ENCODE measurements around the gene MELTF.

The MELTF gene

DNA sequence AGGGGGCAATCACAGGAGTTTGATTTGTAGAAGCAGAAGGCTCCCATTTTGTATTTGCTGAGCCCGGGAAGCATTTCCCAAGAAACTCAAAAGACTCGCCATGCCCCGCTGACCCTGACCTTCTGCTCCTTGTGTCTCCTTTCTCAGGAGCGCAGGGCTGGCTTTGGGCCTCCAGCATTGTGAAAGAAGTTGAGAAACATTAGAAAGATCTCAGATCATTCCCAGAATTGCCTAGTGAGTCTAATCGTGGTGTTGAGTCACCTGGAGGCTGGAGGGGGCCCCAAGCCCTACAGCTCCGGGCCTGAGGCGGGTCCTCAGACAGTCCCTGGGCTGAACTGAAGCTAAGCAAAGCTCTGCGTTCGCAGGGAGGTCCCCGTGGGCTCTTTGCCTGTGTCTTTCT, 50.1 kb downstream of the MELTF start:
- Histone ChIP-seq H3K4me2 (ENCODE audit: low read depth, low read length, poor library complexity, severe bottlenecking) (no peak overlapping the region), H3K4me3 (ENCODE audit: low read length, poor library complexity, severe bottlenecking) (no peak overlapping the region), H3K9me3 (ENCODE audit: insufficient read depth, low read depth, low read length) (0 out of 2 replicates have a peak, but pooled peaks cover 7% of the 10 kb centered on the region), H3K79me2 (ENCODE audit: insufficient read depth, low read length) (no peaks in the 10 kb centered on the region), H3K9ac (ENCODE audit: low read depth, low read length, poor library complexity, severe bottlenecking) (no peak overlapping the region), H3K27me3 (ENCODE audit: insufficient read depth, low read length, poor library complexity, severe bottlenecking) (no peaks in the 10 kb centered on the region), H3K36me3 (ENCODE audit: insufficient read depth, low read length) (no peaks in the 10 kb centered on the region), H3K9me2 (replicated peaks; ENCODE audit: low read depth, low read length) (no peaks in the 10 kb centered on the region), H3K4me1 (ENCODE audit: insufficient read depth, low read length, poor library complexity, severe bottlenecking) (no peaks in the 10 kb centered on the region), H4K20me1 (ENCODE audit: insufficient read depth, low read length, poor library complexity, severe bottlenecking) (no peaks in the 10 kb centered on the region), H3F3A (ENCODE audit: low read depth) (no peaks in the 10 kb centered on the region), H2AFZ (ENCODE audit: low read length) (no peak overlapping the region)
- TF ChIP-seq EZH2phosphoT487 (IDR thresholded peaks at IDR 0.05; ENCODE audit: borderline replicate concordance): no peak
- TF ChIP-seq, protein P1, sequence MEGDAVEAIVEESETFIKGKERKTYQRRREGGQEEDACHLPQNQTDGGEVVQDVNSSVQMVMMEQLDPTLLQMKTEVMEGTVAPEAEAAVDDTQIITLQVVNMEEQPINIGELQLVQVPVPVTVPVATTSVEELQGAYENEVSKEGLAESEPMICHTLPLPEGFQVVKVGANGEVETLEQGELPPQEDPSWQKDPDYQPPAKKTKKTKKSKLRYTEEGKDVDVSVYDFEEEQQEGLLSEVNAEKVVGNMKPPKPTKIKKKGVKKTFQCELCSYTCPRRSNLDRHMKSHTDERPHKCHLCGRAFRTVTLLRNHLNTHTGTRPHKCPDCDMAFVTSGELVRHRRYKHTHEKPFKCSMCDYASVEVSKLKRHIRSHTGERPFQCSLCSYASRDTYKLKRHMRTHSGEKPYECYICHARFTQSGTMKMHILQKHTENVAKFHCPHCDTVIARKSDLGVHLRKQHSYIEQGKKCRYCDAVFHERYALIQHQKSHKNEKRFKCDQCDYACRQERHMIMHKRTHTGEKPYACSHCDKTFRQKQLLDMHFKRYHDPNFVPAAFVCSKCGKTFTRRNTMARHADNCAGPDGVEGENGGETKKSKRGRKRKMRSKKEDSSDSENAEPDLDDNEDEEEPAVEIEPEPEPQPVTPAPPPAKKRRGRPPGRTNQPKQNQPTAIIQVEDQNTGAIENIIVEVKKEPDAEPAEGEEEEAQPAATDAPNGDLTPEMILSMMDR (conservative IDR thresholded peaks at IDR 0.05; ENCODE audit: low read length): no peak

DNA sequence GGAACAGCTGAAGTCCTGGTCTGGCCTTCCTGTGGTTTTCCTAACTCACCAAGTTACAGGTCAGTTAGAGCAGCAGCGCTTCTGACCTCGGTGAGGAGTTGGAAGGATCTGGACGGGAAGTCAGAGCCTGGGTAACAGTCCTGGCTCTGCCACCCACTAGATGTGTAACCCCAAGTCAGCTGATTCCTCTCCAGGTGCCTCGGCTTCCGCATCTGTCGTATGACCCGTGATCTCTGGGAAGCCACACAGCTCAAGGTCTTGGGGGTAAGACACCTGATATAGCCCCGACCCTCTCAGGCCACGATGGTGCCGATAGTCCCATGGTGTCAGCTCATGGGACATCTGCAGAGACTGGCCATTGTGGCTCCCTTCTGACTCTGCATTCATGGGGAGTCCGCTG, 52.7 kb downstream of the MELTF start:
- H3K27me3 ChIP-seq (ENCODE audit: insufficient read depth, low read length, poor library complexity, severe bottlenecking): no peaks in the 10 kb centered on the region
- no peak overlapping the region for H3K4me3 ChIP-seq (ENCODE audit: low read length, poor library complexity, severe bottlenecking)
- H3K4me2 ChIP-seq (ENCODE audit: low read depth, low read length, poor library complexity, severe bottlenecking): no peak overlapping the region
- no peaks in the 10 kb centered on the region for H3K4me1 ChIP-seq (ENCODE audit: insufficient read depth, low read length, poor library complexity, severe bottlenecking)
- no peak overlapping the region for H3K9ac ChIP-seq (ENCODE audit: low read depth, low read length, poor library complexity, severe bottlenecking)
- H3K36me3 ChIP-seq (ENCODE audit: insufficient read depth, low read length): no peaks in the 10 kb centered on the region
- no peaks in the 10 kb centered on the region for H3F3A ChIP-seq (ENCODE audit: low read depth)
- H4K20me1 ChIP-seq (ENCODE audit: insufficient read depth, low read length, poor library complexity, severe bottlenecking): no peaks in the 10 kb centered on the region
- no peak overlapping the region for H2AFZ ChIP-seq (ENCODE audit: low read length)
- no peaks in the 10 kb centered on the region for H3K79me2 ChIP-seq (ENCODE audit: insufficient read depth, low read length)
- TF ChIP-seq, protein P1 (conservative IDR thresholded peaks at IDR 0.05; ENCODE audit: low read length): no peak
- TF ChIP-seq EZH2phosphoT487 (IDR thresholded peaks at IDR 0.05; ENCODE audit: borderline replicate concordance): no peak
- no peaks in the 10 kb centered on the region for H3K9me3 ChIP-seq (ENCODE audit: insufficient read depth, low read depth, low read length)
- no peaks in the 10 kb centered on the region for H3K9me2 ChIP-seq (replicated peaks; ENCODE audit: low read depth, low read length)

DNA sequence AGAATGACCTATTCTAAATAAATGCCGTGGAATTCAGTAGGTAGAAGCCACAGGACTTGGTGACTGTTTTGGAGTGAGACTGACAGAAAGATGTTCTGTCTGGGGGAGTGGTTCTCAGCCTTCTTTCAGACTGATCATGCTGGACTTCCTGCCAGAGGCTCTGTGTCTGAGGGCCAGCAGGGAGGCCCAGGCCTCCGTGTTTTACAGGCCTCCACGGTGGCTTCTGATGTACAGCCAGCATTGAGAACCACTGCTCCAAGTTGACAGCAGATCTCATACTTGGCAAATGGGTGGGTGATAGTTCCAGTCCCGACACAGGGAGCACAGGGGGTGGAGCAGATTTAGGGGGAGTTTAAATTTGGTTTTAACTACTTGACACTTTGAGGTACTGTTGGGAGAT, 54.3 kb downstream of the MELTF start:
- no peaks in the 10 kb centered on the region for H3K4me1 ChIP-seq (ENCODE audit: insufficient read depth, low read length, poor library complexity, severe bottlenecking)
- TF ChIP-seq, protein P1 (conservative IDR thresholded peaks at IDR 0.05; ENCODE audit: low read length): no peak
- no peak for TF ChIP-seq EZH2phosphoT487 (IDR thresholded peaks at IDR 0.05; ENCODE audit: borderline replicate concordance)
- no peaks in the 10 kb centered on the region for H3K79me2 ChIP-seq (ENCODE audit: insufficient read depth, low read length)
- no peak overlapping the region for H2AFZ ChIP-seq (ENCODE audit: low read length)
- H3K9me2 ChIP-seq (replicated peaks; ENCODE audit: low read depth, low read length): no peaks in the 10 kb centered on the region
- no peaks in the 10 kb centered on the region for H3F3A ChIP-seq (ENCODE audit: low read depth)
- no peaks in the 10 kb centered on the region for H3K36me3 ChIP-seq (ENCODE audit: insufficient read depth, low read length)
- H3K9ac ChIP-seq (ENCODE audit: low read depth, low read length, poor library complexity, severe bottlenecking): no peak overlapping the region
- H3K9me3 ChIP-seq (ENCODE audit: insufficient read depth, low read depth, low read length): no peaks in the 10 kb centered on the region
- H3K27me3 ChIP-seq (ENCODE audit: insufficient read depth, low read length, poor library complexity, severe bottlenecking): no peaks in the 10 kb centered on the region
- H3K4me2 ChIP-seq (ENCODE audit: low read depth, low read length, poor library complexity, severe bottlenecking): no peak overlapping the region
- H3K4me3 ChIP-seq (ENCODE audit: low read length, poor library complexity, severe bottlenecking): no peak overlapping the region
- no peaks in the 10 kb centered on the region for H4K20me1 ChIP-seq (ENCODE audit: insufficient read depth, low read length, poor library complexity, severe bottlenecking)
